Stimulated activated memory B cell treated with anti-CD40 and anti-IgM and Interleukin-4, amounts not matched to agents 10 μg/mL and 1 μg/mL and 100 μg/mL, for 72 hours (primary cell): Measurements from ENCODE around the gene OGFOD2.

Experiments used
- ATAC-seq: fragments of 150-1000 bp; cut with Tn5 transposase; 2 replicates; pipeline ENCODE4 v1.10.0; 2021
- H3K27ac Mint-ChIP-seq: one replicate; pipeline ENCODE4 v1.8.0; 2022; ENCODE audit warnings: mild to moderate bottlenecking, mixed read lengths
- H3K27me3 Mint-ChIP-seq: one replicate; pipeline ENCODE4 v1.8.0; 2022; ENCODE audit warnings: mixed read lengths
- H3K36me3 Mint-ChIP-seq: one replicate; pipeline ENCODE4 v1.8.0; 2022; ENCODE audit warnings: mixed read lengths
- H3K4me1 Mint-ChIP-seq: one replicate; pipeline ENCODE4 v1.8.0; 2022; ENCODE audit warnings: mixed read lengths
- H3K4me3 Mint-ChIP-seq: one replicate; pipeline ENCODE4 v1.8.0; 2022; ENCODE audit warnings: mild to moderate bottlenecking, moderate library complexity, mixed read lengths
- H3K9me3 Mint-ChIP-seq: one replicate; pipeline ENCODE4 v1.8.0; 2022; ENCODE audit warnings: mixed read lengths

Gene OGFOD2

GRCh38 chr12:122996621-122997342 is 21.7 kb downstream of the OGFOD2 start:
- H3K27me3 Mint-ChIP-seq, result no peaks in the 10 kb centered on the region
- peaks cover 32% of the 10 kb centered on the region for H3K4me1 Mint-ChIP-seq
- H3K9me3 Mint-ChIP-seq, result no peaks in the 10 kb centered on the region
- H3K4me3 Mint-ChIP-seq, result no peak overlapping the region
- H3K36me3 Mint-ChIP-seq, result no peaks in the 10 kb centered on the region
- H3K27ac Mint-ChIP-seq, result no peak overlapping the region
- ATAC-seq, result no peak

GRCh38 chr12:122997343-122998250 is 22.6 kb downstream of the OGFOD2 start:
- Mint-ChIP-seq H3K27ac (no peak overlapping the region), H3K9me3 (no peaks in the 10 kb centered on the region), H3K4me1 (peaks cover 28% of the 10 kb centered on the region), H3K36me3 (no peaks in the 10 kb centered on the region), H3K4me3 (no peak overlapping the region), H3K27me3 (no peaks in the 10 kb centered on the region)
- no peak for ATAC-seq

- Mint-ChIP-seq H3K36me3 (no peaks in the 10 kb centered on the region), H3K4me1 (peaks cover 22% of the 10 kb centered on the region), H3K27ac (no peak overlapping the region), H3K27me3 (no peaks in the 10 kb centered on the region), H3K4me3 (no peak overlapping the region), H3K9me3 (no peaks in the 10 kb centered on the region)
- ATAC-seq, result no peak
These were observed 23.3 kb downstream of the OGFOD2 start for GRCh38 chr12:122998316-122998715.

- no peaks in the 10 kb centered on the region for H3K9me3 Mint-ChIP-seq
- H3K27ac Mint-ChIP-seq, result no peak overlapping the region
- ATAC-seq, result no peak
- no peaks in the 10 kb centered on the region for H3K27me3 Mint-ChIP-seq
- H3K4me1 Mint-ChIP-seq, result peaks cover 12% of the 10 kb centered on the region
- peaks cover 3% of the 10 kb centered on the region for H3K36me3 Mint-ChIP-seq
- no peak overlapping the region for H3K4me3 Mint-ChIP-seq
These were observed 24.3 kb downstream of the OGFOD2 start for GRCh38 chr12:122999196-122999946.

GRCh38 chr12:122999986-123000420 is 25.0 kb downstream of the OGFOD2 start:
- H3K4me3 Mint-ChIP-seq, result no peak overlapping the region

GRCh38 chr12:123000578-123000977 is 25.5 kb downstream of the OGFOD2 start:
- Mint-ChIP-seq H3K4me1 (peaks cover 9% of the 10 kb centered on the region), H3K4me3 (no peak overlapping the region), H3K9me3 (no peaks in the 10 kb centered on the region), H3K27ac (no peak overlapping the region), H3K36me3 (peaks cover 7% of the 10 kb centered on the region), H3K27me3 (no peaks in the 10 kb centered on the region)
- no peak for ATAC-seq

More at GRCh38 chr12:122999986-123000420, 25.0 kb downstream of the OGFOD2 start:
- Mint-ChIP-seq H3K4me1 (peaks cover 9% of the 10 kb centered on the region), H3K27me3 (no peaks in the 10 kb centered on the region), H3K9me3 (no peaks in the 10 kb centered on the region), H3K36me3 (peaks cover 7% of the 10 kb centered on the region), H3K27ac (no peak overlapping the region)
- peak; percentile 54 for ATAC-seq

GRCh38 chr12:123001464-123001863 is 26.4 kb downstream of the OGFOD2 start:
- H3K4me1 Mint-ChIP-seq, result peaks cover 9% of the 10 kb centered on the region
- no peak overlapping the region for H3K27ac Mint-ChIP-seq
- H3K27me3 Mint-ChIP-seq, result no peaks in the 10 kb centered on the region
- no peaks in the 10 kb centered on the region for H3K9me3 Mint-ChIP-seq
- ATAC-seq, result no peak
- H3K36me3 Mint-ChIP-seq, result peaks cover 7% of the 10 kb centered on the region
- no peak overlapping the region for H3K4me3 Mint-ChIP-seq

- Mint-ChIP-seq H3K27ac (no peak overlapping the region), H3K4me3 (no peak overlapping the region), H3K9me3 (no peaks in the 10 kb centered on the region), H3K27me3 (no peaks in the 10 kb centered on the region), H3K36me3 (peaks cover 14% of the 10 kb centered on the region), H3K4me1 (peaks cover 9% of the 10 kb centered on the region)
- no peak for ATAC-seq
These were observed 28.2 kb downstream of the OGFOD2 start for GRCh38 chr12:123003257-123003656.

- no peak for ATAC-seq
- no peak overlapping the region for H3K4me3 Mint-ChIP-seq
- H3K27me3 Mint-ChIP-seq, result no peaks in the 10 kb centered on the region
- no peaks in the 10 kb centered on the region for H3K9me3 Mint-ChIP-seq
- H3K27ac Mint-ChIP-seq, result no peak overlapping the region
- peaks cover 9% of the 10 kb centered on the region for H3K4me1 Mint-ChIP-seq
- H3K36me3 Mint-ChIP-seq, result peaks cover 14% of the 10 kb centered on the region
These were observed 29.2 kb downstream of the OGFOD2 start for GRCh38 chr12:123004287-123004686.

- H3K4me3 Mint-ChIP-seq, result no peak overlapping the region
- no peaks in the 10 kb centered on the region for H3K27me3 Mint-ChIP-seq
- H3K4me1 Mint-ChIP-seq, result peaks cover 3% of the 10 kb centered on the region
- no peak for ATAC-seq
- H3K36me3 Mint-ChIP-seq, result peaks cover 14% of the 10 kb centered on the region
- no peaks in the 10 kb centered on the region for H3K9me3 Mint-ChIP-seq
- no peak overlapping the region for H3K27ac Mint-ChIP-seq
These were observed 30.1 kb downstream of the OGFOD2 start for GRCh38 chr12:123005081-123005626.

- ATAC-seq, result no peak
- H3K27me3 Mint-ChIP-seq, result no peaks in the 10 kb centered on the region
- H3K36me3 Mint-ChIP-seq, result peaks cover 22% of the 10 kb centered on the region
- no peaks in the 10 kb centered on the region for H3K9me3 Mint-ChIP-seq
- no peak overlapping the region for H3K4me3 Mint-ChIP-seq
- no peak overlapping the region for H3K27ac Mint-ChIP-seq
- no peaks in the 10 kb centered on the region for H3K4me1 Mint-ChIP-seq
These were observed 31.9 kb downstream of the OGFOD2 start for GRCh38 chr12:123006977-123007376.

GRCh38 chr12:123010110-123010509 is 35.1 kb downstream of the OGFOD2 start:
- no peaks in the 10 kb centered on the region for H3K27me3 Mint-ChIP-seq

GRCh38 chr12:123010681-123011080 is 35.6 kb downstream of the OGFOD2 start:
- H3K27ac Mint-ChIP-seq, result no peak overlapping the region
- H3K9me3 Mint-ChIP-seq, result no peaks in the 10 kb centered on the region
- ATAC-seq, result no peak
- no peaks in the 10 kb centered on the region for H3K4me1 Mint-ChIP-seq
- H3K27me3 Mint-ChIP-seq, result no peaks in the 10 kb centered on the region
- H3K4me3 Mint-ChIP-seq, result no peak overlapping the region
- peaks cover 26% of the 10 kb centered on the region for H3K36me3 Mint-ChIP-seq

More at GRCh38 chr12:123010110-123010509, 35.1 kb downstream of the OGFOD2 start:
- Mint-ChIP-seq H3K27ac (no peak overlapping the region), H3K9me3 (no peaks in the 10 kb centered on the region), H3K36me3 (peaks cover 23% of the 10 kb centered on the region), H3K4me3 (no peak overlapping the region), H3K4me1 (no peaks in the 10 kb centered on the region)
- no peak for ATAC-seq

- Mint-ChIP-seq H3K27me3 (no peaks in the 10 kb centered on the region), H3K36me3 (peaks cover 28% of the 10 kb centered on the region), H3K27ac (no peak overlapping the region), H3K9me3 (no peaks in the 10 kb centered on the region), H3K4me1 (no peaks in the 10 kb centered on the region), H3K4me3 (no peak overlapping the region)
- no peak for ATAC-seq
These were observed 36.7 kb downstream of the OGFOD2 start for GRCh38 chr12:123011701-123012100.
